ENCODE results near the gene DUSP12.

The DUSP12 gene

GRCh38 chr1:161737625-161738024, 12.0 kb upstream of the DUSP12 start:
- WGBS (ENCODE audit: extremely low coverage, insufficient coverage, low lambda C conversion rate) = no CpG with 5 or more reads among the region's 2 CpGs
- no peaks in the 10 kb centered on the region for H3K79me1 ChIP-seq (ENCODE audit: low read length)
- no peaks in the 10 kb centered on the region for H3K4me1 ChIP-seq (ENCODE audit: control insufficient read depth, low read depth, low read length)

GRCh38 chr1:161738627-161739287, 10.8 kb upstream of the DUSP12 start:
- H3K79me1 ChIP-seq (ENCODE audit: low read length) = no peaks in the 10 kb centered on the region
- no peak overlapping the region for H3K9ac ChIP-seq (ENCODE audit: low read length)
- H3K79me2 ChIP-seq (ENCODE audit: control insufficient read depth, insufficient read depth, low read length) = no peaks in the 10 kb centered on the region
- no peaks in the 10 kb centered on the region for H3K36me3 ChIP-seq (ENCODE audit: control insufficient read depth, insufficient read depth, low read length)
- no peak overlapping the region for H4K5ac ChIP-seq (ENCODE audit: low read length)
- H3K23ac ChIP-seq (ENCODE audit: low read length) = no peak overlapping the region
- H2BK5ac ChIP-seq (ENCODE audit: low read length) = no peak overlapping the region
- no peak overlapping the region for H3K18ac ChIP-seq (ENCODE audit: low read length)
- no peak overlapping the region for H2BK120ac ChIP-seq (ENCODE audit: low read depth, low read length)
- H2AK5ac ChIP-seq (ENCODE audit: low read length) = no peak overlapping the region
- H3K27ac ChIP-seq (ENCODE audit: low read depth, low read length) = no peak overlapping the region
- no peak overlapping the region for H3K4me2 ChIP-seq (ENCODE audit: low read length)
- no peak overlapping the region for H3K56ac ChIP-seq (ENCODE audit: low read length)
- no CpG with 5 or more reads among the region's 4 CpGs for WGBS (ENCODE audit: extremely low coverage, insufficient coverage, low lambda C conversion rate)
- no peaks in the 10 kb centered on the region for H3K4me1 ChIP-seq (ENCODE audit: control insufficient read depth, low read depth, low read length)
- peak; percentile 79 for DNase-seq
- no peak overlapping the region for H4K8ac ChIP-seq (ENCODE audit: low read depth, low read length)
- H2BK15ac ChIP-seq (replicated peaks; ENCODE audit: low read depth) = no peak overlapping the region
- no peaks in the 10 kb centered on the region for H3K27me3 ChIP-seq (ENCODE audit: insufficient read depth, low read length, poor library complexity)
- no peak overlapping the region for H3K4ac ChIP-seq (ENCODE audit: low read depth, low read length)
- H3K4me3 ChIP-seq (ENCODE audit: low read length) = no peak overlapping the region

More at GRCh38 chr1:161737625-161738024, 12.0 kb upstream of the DUSP12 start:
- no peak overlapping the region for H3K4me2 ChIP-seq (ENCODE audit: low read length)
- DNase-seq = no peak
- no peak overlapping the region for H3K9ac ChIP-seq (ENCODE audit: low read length)
- H2BK5ac ChIP-seq (ENCODE audit: low read length) = no peak overlapping the region
- no peak overlapping the region for H3K18ac ChIP-seq (ENCODE audit: low read length)
- no peak overlapping the region for H3K27ac ChIP-seq (ENCODE audit: low read depth, low read length)
- H2BK120ac ChIP-seq (ENCODE audit: low read depth, low read length) = no peak overlapping the region
- H3K27me3 ChIP-seq (ENCODE audit: insufficient read depth, low read length, poor library complexity) = no peaks in the 10 kb centered on the region
- H2AK5ac ChIP-seq (ENCODE audit: low read length) = no peak overlapping the region
- H3K4ac ChIP-seq (ENCODE audit: low read depth, low read length) = no peak overlapping the region
- H3K4me3 ChIP-seq (ENCODE audit: low read length) = no peak overlapping the region
- H4K8ac ChIP-seq (ENCODE audit: low read depth, low read length) = no peak overlapping the region
- no peak overlapping the region for H3K56ac ChIP-seq (ENCODE audit: low read length)
- H2BK15ac ChIP-seq (replicated peaks; ENCODE audit: low read depth) = no peak overlapping the region
- no peaks in the 10 kb centered on the region for H3K79me2 ChIP-seq (ENCODE audit: control insufficient read depth, insufficient read depth, low read length)
- H4K5ac ChIP-seq (ENCODE audit: low read length) = no peak overlapping the region
- no peaks in the 10 kb centered on the region for H3K36me3 ChIP-seq (ENCODE audit: control insufficient read depth, insufficient read depth, low read length)
- H3K23ac ChIP-seq (ENCODE audit: low read length) = no peak overlapping the region

GRCh38 chr1:161739865-161740566, 9.6 kb upstream of the DUSP12 start:
- WGBS (ENCODE audit: extremely low coverage, insufficient coverage, low lambda C conversion rate) = no CpG with 5 or more reads among the region's 8 CpGs

GRCh38 chr1:161740921-161741320, 8.7 kb upstream of the DUSP12 start:
- H4K8ac ChIP-seq (ENCODE audit: low read depth, low read length) = no peak overlapping the region
- DNase-seq = no peak
- no peak overlapping the region for H3K9ac ChIP-seq (ENCODE audit: low read length)
- no peaks in the 10 kb centered on the region for H3K79me1 ChIP-seq (ENCODE audit: low read length)
- no peak overlapping the region for H2BK5ac ChIP-seq (ENCODE audit: low read length)
- no CpG with 5 or more reads among the region's 6 CpGs for WGBS (ENCODE audit: extremely low coverage, insufficient coverage, low lambda C conversion rate)
- H3K18ac ChIP-seq (ENCODE audit: low read length) = no peak overlapping the region
- H2AK5ac ChIP-seq (ENCODE audit: low read length) = no peak overlapping the region
- H3K27ac ChIP-seq (ENCODE audit: low read depth, low read length) = no peak overlapping the region
- H3K4me2 ChIP-seq (ENCODE audit: low read length) = no peak overlapping the region
- no peak overlapping the region for H2BK15ac ChIP-seq (replicated peaks; ENCODE audit: low read depth)
- no peaks in the 10 kb centered on the region for H3K36me3 ChIP-seq (ENCODE audit: control insufficient read depth, insufficient read depth, low read length)
- H3K4me1 ChIP-seq (ENCODE audit: control insufficient read depth, low read depth, low read length) = no peaks in the 10 kb centered on the region
- H3K27me3 ChIP-seq (ENCODE audit: insufficient read depth, low read length, poor library complexity) = no peaks in the 10 kb centered on the region
- H3K4me3 ChIP-seq (ENCODE audit: low read length) = no peak overlapping the region
- no peak overlapping the region for H2BK120ac ChIP-seq (ENCODE audit: low read depth, low read length)
- no peak overlapping the region for H3K23ac ChIP-seq (ENCODE audit: low read length)
- H3K79me2 ChIP-seq (ENCODE audit: control insufficient read depth, insufficient read depth, low read length) = no peaks in the 10 kb centered on the region
- no peak overlapping the region for H3K4ac ChIP-seq (ENCODE audit: low read depth, low read length)
- no peak overlapping the region for H4K5ac ChIP-seq (ENCODE audit: low read length)
- H3K56ac ChIP-seq (ENCODE audit: low read length) = no peak overlapping the region

More at GRCh38 chr1:161739865-161740566, 9.6 kb upstream of the DUSP12 start:
- Histone ChIP-seq H2AK5ac (ENCODE audit: low read length) (no peak overlapping the region), H3K18ac (ENCODE audit: low read length) (no peak overlapping the region), H3K56ac (ENCODE audit: low read length) (no peak overlapping the region), H3K4me1 (ENCODE audit: control insufficient read depth, low read depth, low read length) (no peaks in the 10 kb centered on the region), H4K8ac (ENCODE audit: low read depth, low read length) (no peak overlapping the region), H3K27ac (ENCODE audit: low read depth, low read length) (no peak overlapping the region), H2BK15ac (replicated peaks; ENCODE audit: low read depth) (no peak overlapping the region), H4K5ac (ENCODE audit: low read length) (no peak overlapping the region), H3K4me3 (ENCODE audit: low read length) (no peak overlapping the region), H3K4me2 (ENCODE audit: low read length) (no peak overlapping the region), H3K4ac (ENCODE audit: low read depth, low read length) (no peak overlapping the region), H3K79me2 (ENCODE audit: control insufficient read depth, insufficient read depth, low read length) (no peaks in the 10 kb centered on the region), H3K27me3 (ENCODE audit: insufficient read depth, low read length, poor library complexity) (no peaks in the 10 kb centered on the region), H3K79me1 (ENCODE audit: low read length) (no peaks in the 10 kb centered on the region), H3K9ac (ENCODE audit: low read length) (no peak overlapping the region), H2BK5ac (ENCODE audit: low read length) (no peak overlapping the region), H2BK120ac (ENCODE audit: low read depth, low read length) (no peak overlapping the region), H3K36me3 (ENCODE audit: control insufficient read depth, insufficient read depth, low read length) (no peaks in the 10 kb centered on the region), H3K23ac (ENCODE audit: low read length) (no peak overlapping the region)
- no peak for DNase-seq

GRCh38 chr1:161743231-161743630, 6.4 kb upstream of the DUSP12 start:
- Histone ChIP-seq H2BK120ac (ENCODE audit: low read depth, low read length) (no peak overlapping the region), H3K4ac (ENCODE audit: low read depth, low read length) (no peak overlapping the region), H4K5ac (ENCODE audit: low read length) (no peak overlapping the region), H2AK5ac (ENCODE audit: low read length) (no peak overlapping the region), H3K18ac (ENCODE audit: low read length) (no peak overlapping the region), H3K27ac (ENCODE audit: low read depth, low read length) (no peak overlapping the region), H3K23ac (ENCODE audit: low read length) (no peak overlapping the region), H2BK15ac (replicated peaks; ENCODE audit: low read depth) (no peak overlapping the region), H3K4me3 (ENCODE audit: low read length) (no peak overlapping the region), H3K36me3 (ENCODE audit: control insufficient read depth, insufficient read depth, low read length) (no peaks in the 10 kb centered on the region), H2BK5ac (ENCODE audit: low read length) (no peak overlapping the region), H3K56ac (ENCODE audit: low read length) (no peak overlapping the region), H3K4me1 (ENCODE audit: control insufficient read depth, low read depth, low read length) (no peaks in the 10 kb centered on the region), H3K4me2 (ENCODE audit: low read length) (no peak overlapping the region), H3K79me1 (ENCODE audit: low read length) (no peaks in the 10 kb centered on the region), H4K8ac (ENCODE audit: low read depth, low read length) (no peak overlapping the region), H3K27me3 (ENCODE audit: insufficient read depth, low read length, poor library complexity) (no peaks in the 10 kb centered on the region), H3K79me2 (ENCODE audit: control insufficient read depth, insufficient read depth, low read length) (no peaks in the 10 kb centered on the region), H3K9ac (ENCODE audit: low read length) (no peak overlapping the region)
- no peak for DNase-seq
- no CpG with 5 or more reads among the region's 9 CpGs for WGBS (ENCODE audit: extremely low coverage, insufficient coverage, low lambda C conversion rate)

All from mesendoderm (in vitro differentiated cells).